Activated T-cell treated with anti-CD3 and anti-CD28 coated beads, Interleukin-2, amount 50 U/mL, for 1 hour (primary cell): ENCODE data around the gene ZBTB20.

ENCODE experiments used
- DNase-seq: peaks from one replicate; pipeline ENCODE4 v3.0.0-alpha.2; 2020

ZBTB20 gene

DNA sequence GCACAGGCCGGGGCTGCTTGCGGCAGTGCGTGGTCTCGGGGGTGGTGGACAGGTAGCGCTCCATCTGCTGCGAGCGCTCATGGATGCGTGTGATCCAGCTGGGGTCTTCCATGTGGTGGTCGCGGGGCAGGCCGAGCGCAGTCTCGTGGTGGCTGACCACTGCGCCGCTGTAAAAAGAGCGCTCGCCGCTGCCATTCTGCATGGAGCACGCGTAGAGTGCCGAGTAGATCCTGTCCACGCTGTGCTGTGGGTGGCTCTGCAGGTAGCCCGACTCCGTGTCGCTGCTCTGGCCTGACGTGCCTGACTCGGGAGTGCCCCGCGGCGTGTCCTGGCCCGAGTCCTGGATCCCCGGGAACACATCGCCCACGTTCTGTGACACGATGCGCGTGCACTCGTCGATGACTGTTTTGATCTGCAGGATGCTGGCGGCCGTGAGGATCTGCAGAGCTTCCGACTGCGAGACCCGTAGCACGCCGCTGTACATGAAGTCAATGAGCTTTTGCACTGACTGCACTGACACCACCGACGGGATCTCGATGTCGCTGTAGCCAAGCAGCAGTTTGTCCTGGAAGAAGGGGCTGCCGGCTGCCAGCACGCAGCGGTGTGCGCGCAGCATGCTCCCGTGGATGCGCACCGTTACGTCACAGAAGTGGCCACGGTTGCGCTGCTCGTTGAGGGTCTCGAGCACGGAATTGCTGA is 795.8 kb downstream of the ZBTB20 start:
- no peak for DNase-seq

DNA sequence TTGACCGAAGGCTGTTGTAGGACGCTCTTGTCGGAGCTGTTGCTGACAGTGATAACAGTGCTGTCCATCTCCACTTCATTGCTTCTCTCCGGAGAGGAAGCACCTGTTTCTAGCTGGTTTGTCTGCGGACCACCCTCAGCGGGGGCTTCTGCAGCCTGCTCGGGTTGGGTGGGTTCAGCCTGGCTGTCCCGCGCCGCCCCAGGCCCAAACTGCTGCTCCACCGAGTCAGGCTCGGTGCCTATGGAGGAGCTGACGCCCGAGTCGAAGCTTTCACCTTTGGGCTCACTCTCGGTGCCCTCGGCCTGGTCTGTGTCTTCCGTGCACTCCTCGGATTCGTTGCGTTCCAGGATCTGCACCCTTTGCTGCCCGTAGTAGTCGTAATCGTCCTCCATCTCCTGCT is 796.4 kb downstream of the ZBTB20 start:
- no peak for DNase-seq

DNA sequence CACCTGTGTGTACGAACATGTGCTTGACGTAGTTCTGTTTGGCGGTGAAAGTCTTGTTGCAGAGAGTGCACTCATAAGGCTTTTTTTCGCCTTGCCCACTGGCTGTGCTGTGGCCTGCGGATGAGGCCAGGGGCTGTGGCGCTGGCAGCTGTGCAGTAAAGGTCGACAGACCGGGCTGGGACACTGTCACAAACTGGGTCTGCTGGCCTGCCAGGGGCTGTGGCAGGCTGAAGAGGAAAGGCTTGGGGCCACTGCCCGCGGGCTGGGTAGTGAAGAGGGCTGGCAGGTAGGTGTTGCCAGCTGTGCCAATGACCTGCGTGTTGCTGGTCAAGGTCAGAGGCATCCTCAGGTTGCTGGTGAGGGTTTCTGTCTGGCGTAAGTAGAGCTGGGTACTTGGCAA is 796.8 kb downstream of the ZBTB20 start:
- DNase-seq = no peak

DNA sequence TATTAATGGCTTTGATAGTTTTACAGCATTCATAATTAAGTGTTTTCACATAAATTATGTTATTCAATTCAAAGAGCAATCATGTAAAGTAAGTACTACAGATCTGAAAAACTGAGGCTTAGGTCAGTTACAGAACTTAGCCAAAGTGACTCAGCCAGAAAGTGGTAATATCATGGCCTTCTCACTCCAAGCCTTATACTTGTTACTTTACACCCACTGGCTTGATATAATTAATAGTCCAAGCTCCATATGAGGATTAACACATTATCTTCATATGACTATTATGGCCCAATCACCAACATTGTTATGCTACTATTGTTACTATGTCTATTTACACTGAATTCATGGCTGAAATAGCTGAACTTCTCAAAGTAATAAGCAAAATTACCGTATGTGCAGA is 802.6 kb downstream of the ZBTB20 start:
- DNase-seq = no peak

GRCh38 chr3:114338651-114339357 is 808.3 kb downstream of the ZBTB20 start:
- DNase-seq = no peak

DNA sequence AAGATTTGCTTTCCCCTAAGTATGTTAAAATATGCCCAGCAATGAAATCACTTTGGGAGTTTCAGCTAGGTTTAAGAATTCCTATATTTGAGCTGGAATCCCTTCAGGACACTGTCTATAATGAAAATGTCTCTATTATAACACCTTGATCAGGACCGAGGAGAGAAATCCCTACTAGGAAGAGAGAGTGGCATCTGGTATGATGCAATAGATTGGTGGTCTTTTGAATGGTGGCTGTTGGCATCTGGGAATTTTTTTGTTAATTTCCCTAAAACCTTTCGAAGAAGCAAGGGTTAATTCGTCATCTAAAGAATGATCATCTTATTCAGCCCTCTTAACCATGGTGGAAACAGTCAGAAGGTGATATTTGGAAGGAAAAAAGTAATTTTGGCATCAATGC is 810.2 kb downstream of the ZBTB20 start:
- DNase-seq = no peak

- DNase-seq = no peak
These were observed 810.9 kb downstream of the ZBTB20 start for GRCh38 chr3:114336122-114336697.

- no peak for DNase-seq
These were observed 813.2 kb downstream of the ZBTB20 start for GRCh38 chr3:114333923-114334240.

DNA sequence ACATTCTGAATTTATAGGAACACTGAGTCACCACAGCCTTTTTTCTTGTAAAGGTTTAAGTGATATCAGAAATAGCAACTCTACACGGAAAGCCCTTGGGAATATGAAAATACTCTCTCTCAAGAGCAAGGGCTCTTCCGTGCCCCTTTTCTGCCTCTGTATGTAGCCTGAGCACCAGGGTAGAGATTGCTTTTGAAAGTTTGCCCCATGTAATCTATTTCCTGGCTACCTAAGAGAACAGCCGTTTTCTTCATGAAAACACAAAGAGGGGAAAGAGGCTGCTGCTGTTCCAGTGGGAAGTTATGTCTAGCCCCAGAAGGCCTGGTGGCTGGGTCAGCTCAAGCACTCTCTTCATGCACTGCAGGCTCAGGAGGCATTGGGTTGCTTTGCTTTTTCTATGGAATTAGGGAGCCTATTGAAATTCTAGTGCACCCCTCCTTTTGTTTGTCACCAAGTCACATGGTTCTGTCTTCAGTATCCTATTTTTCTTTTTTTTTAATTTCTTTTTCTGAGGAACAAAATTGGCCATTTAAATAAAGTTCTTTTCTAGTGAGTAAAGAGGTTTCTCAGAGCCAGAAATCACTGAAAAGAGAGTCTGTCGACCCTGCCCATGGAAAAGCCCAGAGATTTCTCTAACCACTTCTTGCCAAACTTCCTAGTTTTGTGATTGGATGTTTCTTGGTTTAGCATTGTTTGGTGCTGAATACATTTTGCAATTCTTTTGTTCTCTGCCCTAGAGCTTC is 813.7 kb downstream of the ZBTB20 start:
- no peak for DNase-seq

DNA sequence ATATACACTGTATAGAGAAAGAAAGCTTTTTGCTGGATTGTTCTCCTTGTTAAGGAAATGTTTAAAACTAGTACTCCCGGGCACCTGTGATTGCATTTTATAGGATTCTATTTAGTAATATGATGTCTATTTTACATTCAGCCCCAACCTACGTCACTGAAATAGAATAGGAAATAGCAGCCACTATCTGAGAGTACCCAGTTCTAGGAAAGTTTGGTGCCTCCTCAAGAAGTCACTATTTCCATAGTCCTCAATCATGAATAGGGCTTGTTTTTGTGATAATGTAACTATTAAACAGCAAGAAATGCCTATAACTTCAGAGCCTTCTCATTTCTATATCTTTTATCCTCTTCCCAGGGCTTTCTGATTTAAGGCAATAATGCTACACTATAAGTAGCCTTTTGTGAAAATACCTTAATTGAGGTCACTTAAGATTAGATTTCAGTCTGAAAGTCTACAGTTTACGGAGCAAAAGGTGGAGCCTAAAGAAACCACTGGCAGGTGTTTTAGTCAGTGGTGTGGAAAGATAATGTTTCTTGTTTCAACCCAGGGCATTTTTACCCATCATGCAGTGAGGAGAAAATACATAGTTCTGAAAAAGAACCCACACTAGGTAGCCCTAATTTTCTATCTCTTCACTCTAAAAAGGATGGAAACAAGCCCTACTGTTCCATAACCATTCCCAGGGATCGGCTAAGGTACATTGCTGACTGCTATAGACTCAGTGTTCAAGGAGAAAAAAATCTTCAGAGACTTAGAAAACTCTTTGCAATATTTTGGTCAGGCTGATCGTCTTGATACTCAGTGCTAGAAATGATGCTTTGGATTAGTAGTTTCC is 814.5 kb downstream of the ZBTB20 start:
- no peak for DNase-seq

DNA sequence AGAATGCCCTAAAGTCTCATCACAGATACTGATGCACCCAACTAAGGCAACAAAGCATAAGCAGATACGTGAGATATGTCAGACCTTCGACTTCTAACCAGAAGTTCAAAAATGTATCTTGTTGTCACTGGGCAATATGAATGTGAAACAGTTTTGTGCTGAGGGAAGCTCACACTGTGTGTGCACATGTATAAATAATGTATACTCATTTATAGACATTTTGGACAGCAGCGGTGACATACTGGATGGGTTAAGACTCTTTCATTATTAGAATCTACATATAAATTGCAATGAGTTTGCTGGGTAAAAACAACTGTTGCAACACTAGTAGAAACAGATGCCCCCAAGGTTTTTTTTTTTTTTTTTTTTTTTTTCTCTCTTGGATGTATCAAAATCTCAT is 815.4 kb downstream of the ZBTB20 start:
- DNase-seq = no peak

GRCh38 chr3:114331007-114331406 is 816.1 kb downstream of the ZBTB20 start:
- no peak for DNase-seq

GRCh38 chr3:114329823-114330222 is 817.3 kb downstream of the ZBTB20 start:
- DNase-seq = no peak

- no peak for DNase-seq
These were observed 818.7 kb downstream of the ZBTB20 start for GRCh38 chr3:114328345-114328744.

- no peak for DNase-seq
These were observed 819.4 kb downstream of the ZBTB20 start for GRCh38 chr3:114327665-114328064.

DNA sequence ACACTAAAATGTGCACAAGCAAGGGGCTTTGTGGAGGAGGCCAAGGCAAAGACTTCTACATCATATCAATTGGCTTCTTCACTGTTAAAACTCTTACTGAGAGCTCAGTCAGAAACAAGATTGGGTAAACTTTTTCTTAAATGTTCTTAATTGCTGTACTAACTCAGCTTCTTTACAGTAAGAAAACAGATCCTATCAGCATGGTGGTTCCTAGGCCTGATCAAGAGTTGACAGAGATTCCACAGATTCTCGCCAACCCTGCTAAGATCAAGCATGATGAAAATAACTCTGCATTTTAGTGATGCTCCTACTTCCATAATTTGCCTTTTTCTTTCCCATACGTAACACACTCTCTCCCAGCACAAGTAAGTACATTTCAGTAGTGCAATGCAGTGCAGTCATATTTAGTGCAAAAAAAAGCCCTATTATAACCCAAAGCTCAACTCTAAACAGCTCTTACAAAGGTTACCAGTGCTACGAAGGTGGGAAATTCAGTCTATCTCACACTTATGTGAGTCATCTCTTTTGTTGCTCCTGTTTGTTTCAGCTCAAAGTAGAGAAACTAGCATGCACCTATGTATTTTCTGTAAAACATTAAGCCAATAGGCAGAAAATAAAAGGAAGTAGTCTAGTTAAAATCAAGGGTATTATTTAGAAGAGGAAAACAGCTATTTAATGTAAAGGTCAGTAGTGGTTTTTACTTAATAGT is 823.4 kb downstream of the ZBTB20 start:
- no peak for DNase-seq

DNA sequence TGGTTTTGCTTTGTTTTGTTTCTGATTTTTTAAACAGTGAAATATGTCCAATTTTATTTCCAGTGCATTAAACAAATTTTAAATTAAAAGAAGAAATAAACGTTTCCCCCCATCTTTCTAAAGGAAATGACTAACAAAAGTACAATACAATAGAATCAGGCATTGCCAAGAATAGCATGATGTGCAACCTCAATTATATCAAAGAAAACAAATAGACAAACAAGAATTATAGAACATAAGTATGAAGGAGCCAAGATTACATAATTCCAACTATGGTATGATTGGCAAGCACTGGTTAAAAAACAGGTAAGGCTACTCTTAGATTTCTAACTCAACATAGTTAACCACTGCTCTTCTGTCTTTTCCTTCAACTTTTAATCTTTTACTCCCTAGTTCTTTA is 826.8 kb downstream of the ZBTB20 start:
- DNase-seq = no peak

DNA sequence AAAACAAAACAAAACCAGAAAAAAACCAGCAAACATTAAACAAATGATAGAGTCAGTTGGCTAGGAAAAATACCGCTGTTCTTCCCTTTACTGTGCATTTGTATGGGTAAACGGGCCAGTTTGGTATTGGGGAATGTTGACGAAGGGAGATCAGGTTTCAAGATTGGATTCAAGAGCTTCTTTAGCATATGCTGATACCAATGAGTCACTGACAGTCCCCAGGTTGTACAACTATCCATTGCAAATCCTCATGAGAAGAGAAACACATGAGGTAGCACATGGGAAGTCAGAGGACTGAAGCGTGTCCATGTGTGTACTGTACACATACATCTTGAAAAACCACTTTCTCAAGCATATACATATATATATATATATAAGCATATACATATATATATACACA is 827.6 kb downstream of the ZBTB20 start:
- DNase-seq = no peak

DNA sequence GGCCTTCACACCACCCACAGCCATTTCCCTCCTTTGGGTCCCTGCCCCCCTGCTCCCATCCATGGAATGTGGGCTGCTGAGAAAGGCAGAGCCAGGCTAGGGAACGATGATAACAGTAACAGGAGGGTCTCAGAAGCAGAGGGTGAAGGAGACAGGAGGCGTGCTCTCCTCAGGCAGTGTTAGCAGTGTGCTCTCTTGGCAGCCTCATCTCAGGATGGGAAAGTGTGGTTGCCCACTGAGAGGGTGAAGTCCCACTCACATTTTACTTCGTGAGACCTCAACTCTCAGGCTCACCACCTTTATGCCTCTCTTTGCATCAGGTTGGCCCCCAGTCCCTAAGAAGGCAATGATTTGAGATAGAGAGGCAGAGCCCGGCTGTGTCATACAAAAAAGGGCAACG is 828.8 kb downstream of the ZBTB20 start:
- no peak for DNase-seq

GRCh38 chr3:114314282-114314681 is 832.8 kb downstream of the ZBTB20 start:
- DNase-seq = no peak

- DNase-seq = no peak
These were observed 833.7 kb downstream of the ZBTB20 start for GRCh38 chr3:114313426-114313825.

GRCh38 chr3:114310695-114311094 is 836.4 kb downstream of the ZBTB20 start:
- DNase-seq = no peak
